GM21723 (cell line): ENCODE results near the gene MYL3.

Experiments used
- ATAC-seq: cut with Tn5 transposase; IDR thresholded peaks from one replicate; pipeline ENCODE4 v1.9.1; 2021; ENCODE audit warnings: mild to moderate bottlenecking, moderate library complexity; ENCODE audit not compliant: unreplicated experiment

Gene MYL3

GRCh38 chr3:46851364-46852333 lies 11.6 kb downstream of the MYL3 start:
- ATAC-seq = no peak

DNA sequence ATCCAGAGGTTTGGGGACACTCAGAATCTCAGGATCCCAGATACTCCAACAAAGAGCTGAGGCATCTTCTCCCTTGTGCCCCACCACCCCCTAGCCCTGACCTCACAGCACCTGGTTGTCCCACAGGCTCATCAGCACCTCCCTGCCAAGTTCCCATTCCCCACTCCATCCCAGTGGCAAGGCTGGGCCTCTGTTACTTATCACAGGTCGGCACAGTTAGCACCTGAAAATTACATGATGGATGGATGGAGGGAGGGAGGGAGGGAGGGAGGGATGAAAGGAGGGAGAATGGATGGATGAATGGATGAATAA lies 12.8 kb downstream of the MYL3 start:
- ATAC-seq = no peak

- ATAC-seq = no peak
Observed at GRCh38 chr3:46849686-46850467, 13.4 kb downstream of the MYL3 start.

DNA sequence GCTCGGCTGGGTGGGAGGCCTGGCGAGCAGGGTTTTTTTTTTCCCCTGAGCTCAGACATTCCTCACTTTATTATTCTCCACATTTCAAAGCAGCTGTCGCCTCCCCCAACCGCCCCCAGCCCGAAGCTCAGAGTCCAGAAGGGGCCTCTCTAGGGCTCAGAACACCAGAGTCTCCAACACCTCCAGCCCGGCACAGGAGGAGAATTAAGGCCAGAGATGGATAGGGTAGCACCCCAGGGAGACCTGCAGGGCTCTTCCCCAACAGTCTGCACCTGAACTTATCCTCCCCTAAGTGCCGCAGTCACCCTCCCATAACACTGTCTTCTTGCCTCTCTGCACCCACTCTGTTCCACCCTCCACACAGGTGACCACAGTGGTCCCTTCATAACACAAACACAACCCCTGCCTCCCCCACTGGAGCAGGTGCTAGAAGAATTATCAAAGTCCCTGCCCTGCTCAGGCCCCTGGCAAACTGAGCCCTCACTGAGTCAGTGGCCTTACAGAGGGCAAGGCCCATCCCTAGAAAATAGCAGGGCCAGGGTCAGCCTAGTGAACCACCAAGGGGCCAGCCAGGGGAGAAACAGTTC lies 14.1 kb downstream of the MYL3 start:
- no peak for ATAC-seq

GRCh38 chr3:46848271-46849044 lies 14.8 kb downstream of the MYL3 start:
- ATAC-seq = no peak

DNA sequence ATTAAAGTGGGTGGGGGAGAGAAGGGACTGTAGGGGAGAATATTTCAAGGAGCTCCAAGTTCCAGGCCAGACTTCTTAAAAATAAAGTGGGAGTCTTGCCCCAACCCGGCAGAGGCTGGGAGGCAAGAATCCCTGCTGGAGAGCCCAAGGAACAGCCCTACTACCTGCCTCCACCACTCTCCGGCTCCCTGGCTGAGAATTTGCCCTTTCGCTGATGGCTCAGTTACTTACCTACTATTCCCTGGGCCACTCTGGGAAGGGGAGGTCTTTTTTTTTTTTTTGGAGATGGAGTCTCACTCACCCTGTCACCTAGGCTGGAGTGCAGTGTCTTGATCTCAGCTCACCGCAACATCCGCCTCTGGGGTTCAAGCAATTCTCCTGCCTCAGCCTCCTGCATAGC lies 15.5 kb downstream of the MYL3 start:
- no peak for ATAC-seq

- no peak for ATAC-seq
Observed at GRCh38 chr3:46846624-46847542, 16.4 kb downstream of the MYL3 start.

- peak; percentile 66 for ATAC-seq
Observed at GRCh38 chr3:46845860-46846623, 17.2 kb downstream of the MYL3 start.

GRCh38 chr3:46845397-46845859 lies 17.8 kb downstream of the MYL3 start:
- ATAC-seq = peak; percentile 68

- no peak for ATAC-seq
Observed at GRCh38 chr3:46844881-46845312, 18.3 kb downstream of the MYL3 start.

- no peak for ATAC-seq
Observed at GRCh38 chr3:46844397-46844796, 18.8 kb downstream of the MYL3 start.

- no peak for ATAC-seq
Observed at GRCh38 chr3:46843508-46843907, 19.7 kb downstream of the MYL3 start.

DNA sequence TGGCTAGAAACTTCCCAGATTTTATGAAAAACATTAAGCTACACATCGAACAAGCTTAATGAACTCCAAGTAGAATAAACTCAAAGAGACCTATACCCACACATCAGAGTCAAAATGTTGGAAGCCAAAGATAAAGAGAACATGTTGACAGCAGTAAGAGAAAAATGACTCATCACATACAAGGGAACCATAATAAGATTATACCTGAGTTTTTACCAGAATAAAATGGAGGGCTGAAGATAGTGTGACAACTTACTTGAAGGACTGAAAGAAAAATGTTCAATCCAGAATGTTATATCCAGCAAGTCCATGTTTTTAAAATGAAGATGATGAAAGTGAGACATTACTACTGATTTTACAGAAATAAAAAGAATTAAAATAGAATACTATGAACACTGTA lies 22.8 kb downstream of the MYL3 start:
- ATAC-seq = no peak

DNA sequence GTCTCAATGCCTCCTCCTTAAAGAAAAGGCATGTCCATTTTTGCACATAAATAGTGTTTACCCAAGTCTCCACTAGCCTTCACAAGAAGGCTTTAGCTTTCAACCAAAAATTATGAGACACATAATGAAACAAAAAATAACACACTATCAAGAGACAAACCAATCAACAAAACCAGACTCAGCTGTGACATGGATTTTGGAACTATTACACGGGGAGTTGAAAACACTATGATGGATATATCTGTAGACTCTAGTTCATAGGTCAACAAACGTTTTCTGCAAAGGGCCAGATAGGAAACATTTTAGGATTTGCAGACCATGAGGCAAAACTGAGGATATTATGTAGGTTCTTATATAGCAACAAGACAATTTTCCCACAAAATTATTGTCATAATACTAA lies 24.9 kb downstream of the MYL3 start:
- no peak for ATAC-seq

DNA sequence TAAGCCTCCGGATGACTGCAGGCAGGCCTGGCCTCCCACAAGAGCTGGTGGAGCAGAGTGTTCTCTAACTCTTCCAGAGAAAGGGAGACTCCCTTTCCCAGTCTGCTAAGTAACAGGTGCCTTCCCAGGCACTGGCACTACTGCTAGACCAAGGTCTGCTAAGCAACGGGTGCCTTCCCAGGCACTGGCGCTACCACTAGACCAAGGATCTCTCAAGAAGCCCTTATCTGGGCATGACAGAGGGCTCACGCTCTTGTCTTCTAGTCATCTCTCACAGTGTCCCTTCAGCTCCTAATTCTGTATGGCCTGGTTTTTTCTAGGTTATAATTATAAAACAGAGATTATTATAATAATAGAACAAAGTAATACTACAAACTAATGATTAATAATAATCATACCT lies 27.8 kb downstream of the MYL3 start:
- ATAC-seq = no peak

GRCh38 chr3:46835054-46835453 lies 28.2 kb downstream of the MYL3 start:
- no peak for ATAC-seq

DNA sequence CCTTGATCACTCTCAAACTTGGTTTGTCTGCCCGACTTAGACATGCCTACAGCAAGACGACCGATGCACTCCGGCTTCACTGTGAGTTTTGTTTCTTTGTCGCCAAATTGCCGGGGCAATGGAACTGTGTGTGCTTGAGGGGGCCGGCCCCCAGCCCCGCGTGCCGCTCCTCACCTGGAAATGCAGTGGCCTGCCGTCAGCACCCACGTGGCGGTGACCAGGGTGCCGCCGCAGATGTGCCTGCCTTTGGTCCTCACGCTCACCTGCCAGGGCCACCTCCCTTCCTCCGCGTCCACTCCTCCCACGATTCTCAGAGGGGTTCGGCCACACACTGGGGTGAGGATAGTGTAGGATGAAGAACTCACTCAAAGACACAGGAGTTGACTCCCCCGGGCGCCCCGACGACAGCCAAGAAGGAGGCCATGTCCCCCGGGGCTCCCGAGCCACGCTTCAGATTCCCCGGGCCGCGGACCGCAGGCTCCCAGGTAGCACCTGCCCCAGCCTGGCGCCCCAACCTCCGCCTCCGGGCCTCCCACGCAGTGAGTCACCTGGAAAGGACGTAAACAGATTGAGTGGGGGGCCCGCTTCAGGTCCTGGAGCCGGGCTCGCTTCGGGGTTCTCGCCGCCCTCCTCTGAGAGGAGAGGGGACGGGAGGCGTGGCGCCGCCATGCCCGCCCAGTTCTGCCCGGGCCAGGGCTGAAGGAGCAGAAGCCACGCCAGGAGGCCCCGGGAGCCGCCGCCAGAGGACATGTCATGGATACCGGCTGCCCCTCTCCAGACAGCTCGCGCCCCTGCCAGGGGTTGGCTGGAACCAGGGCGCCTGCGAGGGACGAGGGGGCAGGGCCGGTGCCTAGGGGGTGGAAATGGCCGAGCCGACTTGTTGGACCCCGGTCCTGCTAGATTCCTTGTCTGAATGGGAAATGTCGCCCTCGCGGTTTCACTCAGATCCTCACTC lies 29.6 kb downstream of the MYL3 start:
- no peak for ATAC-seq

- ATAC-seq = no peak
Observed at GRCh38 chr3:46831841-46832240, 31.4 kb downstream of the MYL3 start.
